IPS-18a (cell line): ENCODE measurements around the gene PLCB1.

Experiments used
- H3K27ac ChIP-seq: one replicate; pipeline ENCODE4 v1.5.1; 2013; ENCODE audit warnings: low read length
- H3K27me3 ChIP-seq: one replicate; pipeline ENCODE4 v1.6.1; 2013; ENCODE audit warnings: mild to moderate bottlenecking, low read length; ENCODE audit not compliant: control insufficient read depth, insufficient read depth
- H3K36me3 ChIP-seq: one replicate; pipeline ENCODE4 v1.6.1; 2013; ENCODE audit warnings: low read depth, low read length; ENCODE audit not compliant: control insufficient read depth
- H3K4me1 ChIP-seq: one replicate; pipeline ENCODE4 v1.6.1; 2013; ENCODE audit warnings: low read depth, low read length; ENCODE audit not compliant: control insufficient read depth
- H3K4me3 ChIP-seq: one replicate; pipeline ENCODE4 v1.5.1; 2013; ENCODE audit warnings: low read length
- H3K9ac ChIP-seq: one replicate; pipeline ENCODE4 v1.6.1; 2013; ENCODE audit warnings: mild to moderate bottlenecking, low read length, moderate library complexity
- H3K9me3 ChIP-seq: one replicate; pipeline ENCODE4 v1.6.1; 2013; ENCODE audit warnings: low read depth, low read length; ENCODE audit not compliant: control insufficient read depth

PLCB1 gene

GRCh38 chr20:8860011-8860495, 728.0 kb downstream of the PLCB1 start:
- H3K36me3 ChIP-seq: no peaks in the 10 kb centered on the region
- no peaks in the 10 kb centered on the region for H3K9me3 ChIP-seq
- H3K27me3 ChIP-seq: no peaks in the 10 kb centered on the region
- H3K9ac ChIP-seq: no peak overlapping the region
- H3K4me3 ChIP-seq: no peak overlapping the region
- H3K4me1 ChIP-seq: peaks cover 9% of the 10 kb centered on the region
- no peak overlapping the region for H3K27ac ChIP-seq

GRCh38 chr20:8862092-8862491, 730.0 kb downstream of the PLCB1 start:
- Histone ChIP-seq H3K9ac (no peak overlapping the region), H3K9me3 (no peaks in the 10 kb centered on the region), H3K36me3 (no peaks in the 10 kb centered on the region), H3K27ac (no peak overlapping the region), H3K27me3 (no peaks in the 10 kb centered on the region), H3K4me3 (no peak overlapping the region), H3K4me1 (peaks cover 9% of the 10 kb centered on the region)

GRCh38 chr20:8865636-8866035, 733.6 kb downstream of the PLCB1 start:
- Histone ChIP-seq H3K27me3 (no peaks in the 10 kb centered on the region), H3K9ac (no peak overlapping the region)

GRCh38 chr20:8867038-8867740, 735.1 kb downstream of the PLCB1 start:
- H3K27ac ChIP-seq: no peak overlapping the region
- no peaks in the 10 kb centered on the region for H3K9me3 ChIP-seq
- H3K27me3 ChIP-seq: no peaks in the 10 kb centered on the region
- no peak overlapping the region for H3K4me3 ChIP-seq
- no peaks in the 10 kb centered on the region for H3K36me3 ChIP-seq
- H3K9ac ChIP-seq: no peak overlapping the region
- peaks cover 9% of the 10 kb centered on the region for H3K4me1 ChIP-seq

More at GRCh38 chr20:8865636-8866035, 733.6 kb downstream of the PLCB1 start:
- no peaks in the 10 kb centered on the region for H3K36me3 ChIP-seq
- H3K9me3 ChIP-seq: no peaks in the 10 kb centered on the region
- H3K4me3 ChIP-seq: no peak overlapping the region
- no peak overlapping the region for H3K27ac ChIP-seq
- H3K4me1 ChIP-seq: peaks cover 9% of the 10 kb centered on the region

- Histone ChIP-seq H3K36me3 (no peaks in the 10 kb centered on the region), H3K27me3 (no peaks in the 10 kb centered on the region), H3K4me3 (no peak overlapping the region), H3K9ac (no peak overlapping the region), H3K27ac (no peak overlapping the region), H3K4me1 (no peaks in the 10 kb centered on the region), H3K9me3 (no peaks in the 10 kb centered on the region)
Measured at GRCh38 chr20:8870652-8871051, 738.6 kb downstream of the PLCB1 start.

GRCh38 chr20:8874437-8874836, 742.4 kb downstream of the PLCB1 start:
- Histone ChIP-seq H3K4me1 (no peaks in the 10 kb centered on the region), H3K9me3 (no peaks in the 10 kb centered on the region), H3K9ac (no peak overlapping the region), H3K36me3 (no peaks in the 10 kb centered on the region), H3K4me3 (no peak overlapping the region), H3K27ac (no peak overlapping the region), H3K27me3 (no peaks in the 10 kb centered on the region)

- Histone ChIP-seq H3K4me3 (no peak overlapping the region), H3K36me3 (no peaks in the 10 kb centered on the region), H3K9ac (no peak overlapping the region), H3K9me3 (no peaks in the 10 kb centered on the region), H3K27ac (no peak overlapping the region), H3K27me3 (no peaks in the 10 kb centered on the region), H3K4me1 (no peaks in the 10 kb centered on the region)
Measured at GRCh38 chr20:8875586-8875985, 743.5 kb downstream of the PLCB1 start.

- Histone ChIP-seq H3K27me3 (no peaks in the 10 kb centered on the region), H3K27ac (no peak overlapping the region), H3K36me3 (no peaks in the 10 kb centered on the region), H3K4me3 (no peak overlapping the region), H3K9ac (no peak overlapping the region), H3K4me1 (no peaks in the 10 kb centered on the region), H3K9me3 (no peaks in the 10 kb centered on the region)
Measured at GRCh38 chr20:8876366-8876765, 744.3 kb downstream of the PLCB1 start.

GRCh38 chr20:8877294-8877693, 745.2 kb downstream of the PLCB1 start:
- Histone ChIP-seq H3K4me3 (no peak overlapping the region), H3K27ac (no peak overlapping the region), H3K9me3 (no peaks in the 10 kb centered on the region), H3K4me1 (no peaks in the 10 kb centered on the region), H3K9ac (no peak overlapping the region), H3K36me3 (no peaks in the 10 kb centered on the region), H3K27me3 (no peaks in the 10 kb centered on the region)

- no peak overlapping the region for H3K27ac ChIP-seq
- H3K4me3 ChIP-seq: no peak overlapping the region
- no peaks in the 10 kb centered on the region for H3K36me3 ChIP-seq
- no peaks in the 10 kb centered on the region for H3K4me1 ChIP-seq
- H3K9ac ChIP-seq: no peak overlapping the region
- H3K27me3 ChIP-seq: no peaks in the 10 kb centered on the region
- H3K9me3 ChIP-seq: no peaks in the 10 kb centered on the region
Measured at GRCh38 chr20:8879669-8880068, 747.6 kb downstream of the PLCB1 start.

GRCh38 chr20:8880085-8880853, 748.2 kb downstream of the PLCB1 start:
- Histone ChIP-seq H3K27ac (no peak overlapping the region), H3K36me3 (no peaks in the 10 kb centered on the region), H3K4me1 (no peaks in the 10 kb centered on the region), H3K27me3 (no peaks in the 10 kb centered on the region), H3K9me3 (no peaks in the 10 kb centered on the region), H3K4me3 (no peak overlapping the region), H3K9ac (no peak overlapping the region)

GRCh38 chr20:8891039-8891438, 759.0 kb downstream of the PLCB1 start:
- Histone ChIP-seq H3K9me3 (no peaks in the 10 kb centered on the region), H3K4me1 (no peaks in the 10 kb centered on the region), H3K36me3 (no peaks in the 10 kb centered on the region), H3K27ac (no peak overlapping the region), H3K4me3 (no peak overlapping the region), H3K27me3 (no peaks in the 10 kb centered on the region), H3K9ac (no peak overlapping the region)
